GM21723 (cell line): Measurements from ENCODE around the gene ZNF641.

Experiments
- ATAC-seq: cut with Tn5 transposase; IDR thresholded peaks from one replicate; pipeline ENCODE4 v1.9.1; 2021; ENCODE audit warnings: mild to moderate bottlenecking, moderate library complexity; ENCODE audit not compliant: unreplicated experiment

ZNF641 gene

GRCh38 chr12:48350249-48351021 is at the start of gene ZNF641:
Gene ZNF641 (minus strand): TSS chr12:48350919. CDS start chr12:48348090, 2,829 bp downstream.
- ATAC-seq, result peak; percentile 88

- no peak for ATAC-seq
Measured at GRCh38 chr12:48390026-48390425, 39.3 kb upstream of the ZNF641 start.

GRCh38 chr12:48389409-48389808 is 38.7 kb upstream of the ZNF641 start:
- no peak for ATAC-seq

DNA sequence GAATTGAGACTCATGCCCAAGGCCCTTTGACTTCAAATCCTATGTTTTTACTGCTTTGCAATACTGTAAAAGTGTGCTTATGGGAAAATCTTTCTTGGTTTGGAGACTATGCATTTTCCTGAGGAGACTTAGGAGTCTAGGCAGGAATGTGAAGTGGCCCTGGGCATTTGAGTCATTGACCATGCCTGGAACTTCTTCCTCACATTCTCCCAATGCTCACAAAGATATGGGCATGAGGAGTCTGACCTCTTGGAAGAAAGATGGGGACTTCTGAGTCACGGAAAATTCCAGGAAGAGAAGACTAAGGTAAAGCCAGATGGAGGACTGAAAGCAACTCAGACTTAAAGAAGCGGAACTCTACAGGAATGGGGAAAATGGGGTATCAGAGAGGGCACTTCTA is 38.2 kb upstream of the ZNF641 start:
- no peak for ATAC-seq

DNA sequence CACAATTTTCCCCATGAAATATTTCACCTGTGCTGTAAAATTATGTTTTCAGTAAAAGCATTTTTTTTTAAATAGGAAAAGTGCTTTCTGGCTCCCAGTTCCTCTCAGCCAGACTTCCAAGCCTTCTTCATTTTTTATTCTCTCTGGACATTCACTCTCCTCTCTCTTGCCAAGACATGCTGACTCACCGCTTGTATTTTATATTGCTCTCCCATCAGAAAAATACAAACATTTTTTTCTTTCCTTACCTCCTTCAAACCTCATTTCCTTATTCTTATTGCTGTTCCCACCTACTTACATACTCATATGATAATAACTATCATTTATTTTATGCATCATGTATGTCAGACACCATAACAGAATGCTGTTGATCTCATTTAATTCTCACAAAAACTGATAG is 37.7 kb upstream of the ZNF641 start:
- no peak for ATAC-seq

DNA sequence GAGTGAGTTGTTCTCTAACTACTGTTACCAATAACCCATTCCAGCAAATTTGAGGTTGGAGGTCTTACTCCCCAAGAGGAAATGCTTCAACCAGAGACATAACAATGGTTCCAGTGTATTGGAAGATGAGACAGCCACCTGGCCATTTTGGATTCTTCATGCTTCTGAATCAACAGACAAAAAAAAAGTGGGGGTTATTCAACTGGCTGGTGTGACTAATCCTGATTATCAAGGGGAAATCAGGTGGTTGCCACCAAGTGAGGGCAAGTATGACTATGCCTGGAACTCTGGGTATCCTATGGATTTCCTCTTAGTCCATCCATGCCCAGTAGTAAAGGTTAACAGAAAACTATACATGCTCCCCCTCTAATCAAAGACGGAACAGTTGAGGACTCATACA is 29.9 kb upstream of the ZNF641 start:
- no peak for ATAC-seq

DNA sequence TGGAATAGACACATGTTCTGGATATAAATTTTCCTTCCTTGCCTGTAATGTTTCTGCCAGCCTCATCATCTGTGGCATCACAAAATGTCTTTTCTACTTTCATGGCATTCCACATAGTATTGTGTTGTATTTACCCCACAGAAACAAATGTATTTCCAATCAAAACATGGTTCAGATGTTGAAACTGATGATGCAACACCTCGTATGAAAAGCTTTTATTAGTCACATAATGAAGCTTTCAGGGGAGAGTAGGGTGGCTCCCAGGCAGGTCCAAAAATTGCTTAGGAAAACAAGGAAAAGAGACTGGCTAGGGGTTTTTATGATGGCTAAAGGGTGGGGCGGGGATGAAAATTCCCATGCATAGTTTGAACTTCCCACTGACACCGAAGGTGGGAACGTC is 29.1 kb upstream of the ZNF641 start:
- ATAC-seq, result no peak

DNA sequence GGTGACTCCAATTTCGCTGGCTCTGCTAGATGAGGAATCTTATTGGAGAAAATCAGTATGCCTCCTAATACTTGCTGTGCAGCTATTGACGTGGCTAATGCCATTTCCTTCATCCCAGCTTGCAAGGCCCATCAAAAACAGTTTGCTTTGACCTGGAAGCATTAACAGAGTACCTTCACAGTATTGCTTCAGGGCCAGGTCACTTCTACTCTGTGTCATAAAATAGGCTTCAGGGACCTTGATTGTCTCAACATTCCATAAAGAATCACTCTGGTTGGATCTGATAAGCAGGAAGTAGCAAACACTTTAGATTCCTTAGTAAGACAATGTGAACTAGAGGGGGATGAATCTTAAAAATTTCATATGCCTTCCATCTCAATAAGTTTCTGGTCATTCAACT is 26.9 kb upstream of the ZNF641 start:
- ATAC-seq, result no peak

DNA sequence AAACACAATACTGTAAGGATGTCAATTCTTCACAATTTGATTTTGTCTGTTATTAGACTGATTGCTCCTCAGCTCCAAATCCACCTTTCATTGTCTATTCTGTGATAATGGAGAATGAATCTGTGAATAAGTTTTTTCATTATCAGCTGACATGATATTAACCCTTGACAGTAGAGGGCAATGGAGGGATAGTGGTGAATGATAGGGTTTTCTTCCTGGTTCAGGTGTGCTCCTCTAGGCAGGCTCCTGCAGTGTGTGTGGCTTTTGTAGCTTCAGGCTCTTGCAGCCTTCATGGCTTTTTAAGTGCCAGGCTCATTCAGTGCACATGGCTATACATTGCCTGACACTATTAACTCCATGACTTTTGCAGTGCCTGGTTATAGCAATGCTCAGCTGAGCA is 23.4 kb upstream of the ZNF641 start:
- no peak for ATAC-seq

GRCh38 chr12:48366131-48366530 is 15.4 kb upstream of the ZNF641 start:
- no peak for ATAC-seq

DNA sequence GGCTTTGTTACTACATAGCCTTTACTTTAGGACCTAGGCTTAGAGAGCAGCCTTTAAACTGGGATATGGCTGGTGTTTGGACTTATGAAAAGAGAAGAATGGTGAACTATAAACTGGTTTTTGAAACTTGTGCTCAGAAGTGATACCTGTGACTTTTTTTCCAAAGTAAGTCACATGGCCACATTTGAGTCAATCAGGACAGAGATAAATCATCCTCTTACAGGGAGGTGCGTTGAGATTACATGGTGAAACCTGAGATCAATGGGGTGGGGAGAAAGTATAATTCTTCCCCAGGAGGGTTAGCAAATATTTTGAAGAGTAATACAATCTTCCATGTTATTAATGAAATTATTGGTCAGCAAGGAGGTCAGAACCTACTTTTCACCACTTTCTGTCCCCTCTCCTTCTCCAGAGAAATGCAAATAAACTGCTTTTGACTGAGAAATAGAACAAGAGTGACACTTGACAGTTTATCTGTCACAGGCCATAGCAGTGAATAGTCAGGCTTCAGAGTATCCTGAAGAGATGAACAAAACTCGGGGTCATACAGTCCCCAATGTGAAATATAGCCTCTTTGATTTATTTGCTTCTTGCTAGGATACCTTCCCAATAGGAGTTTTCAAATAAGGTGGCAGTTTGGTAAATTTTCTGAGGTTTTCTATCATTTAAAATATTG is 11.1 kb upstream of the ZNF641 start:
- ATAC-seq, result no peak

GRCh38 chr12:48358937-48359513 is 8.3 kb upstream of the ZNF641 start:
- ATAC-seq, result no peak

DNA sequence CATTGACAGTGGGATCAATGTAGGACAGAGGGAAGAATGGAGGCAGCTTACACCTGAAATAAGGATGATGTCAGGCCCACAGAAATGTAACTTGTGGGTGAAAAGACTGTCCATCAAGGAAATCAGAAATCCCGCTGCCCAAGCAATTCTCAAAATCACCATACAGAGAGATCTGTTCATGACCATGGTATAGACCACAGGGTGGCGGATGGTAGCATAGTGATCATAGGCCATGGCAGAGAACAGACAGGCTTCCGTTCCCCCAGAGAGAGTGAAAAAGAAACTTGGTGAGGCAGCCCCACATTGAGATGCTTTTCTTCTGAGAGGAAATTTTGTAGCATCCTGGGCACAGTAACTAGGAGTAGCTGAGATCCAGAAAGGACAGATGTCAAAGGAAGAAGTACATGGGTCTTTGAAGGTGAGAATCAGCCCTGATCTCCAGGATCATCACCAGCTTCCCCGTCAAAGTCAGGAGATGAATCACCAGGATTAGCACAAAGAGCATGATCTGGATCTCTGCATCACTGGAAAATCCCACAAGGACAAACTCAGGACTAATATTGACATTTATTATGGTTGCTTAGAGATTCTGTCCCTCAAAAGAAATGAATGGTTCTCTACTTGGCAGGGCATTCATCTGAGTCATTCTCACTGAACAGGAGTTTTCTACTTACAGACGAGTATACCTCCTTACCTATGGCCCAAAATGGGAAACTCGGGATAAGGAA is 5.5 kb upstream of the ZNF641 start:
- ATAC-seq, result no peak

DNA sequence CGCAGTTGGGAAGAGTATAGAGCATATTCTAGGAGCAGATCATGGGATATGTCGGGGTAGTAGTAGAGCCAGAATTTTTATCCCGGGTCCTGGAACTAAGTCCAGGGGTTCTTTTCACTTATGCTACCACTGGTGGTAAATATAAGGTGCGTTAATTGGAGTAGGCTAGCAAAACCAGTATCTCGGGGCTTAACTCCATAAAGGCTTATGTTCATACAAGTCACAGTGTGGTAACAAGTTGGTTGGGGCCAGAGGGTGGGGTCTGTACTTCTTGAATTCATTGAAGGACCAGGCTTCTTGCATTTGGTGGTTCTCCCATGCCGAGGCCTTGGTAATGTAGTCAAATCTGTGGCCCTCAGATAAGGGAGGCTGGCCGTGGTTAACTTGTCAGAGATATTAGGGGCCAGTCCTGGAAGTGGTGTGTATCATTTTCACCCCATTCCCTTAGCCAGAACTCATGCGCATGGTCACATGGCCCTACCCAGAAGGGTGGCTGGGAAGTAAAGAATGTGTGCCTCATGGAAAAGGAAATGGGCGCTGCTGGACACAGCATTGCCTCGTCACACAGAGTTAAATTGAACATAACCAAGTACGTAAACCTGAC is 1.5 kb upstream of the ZNF641 start:
- ATAC-seq, result no peak

- peak; percentile 53 for ATAC-seq
Measured at GRCh38 chr12:48351022-48351708, 446 bp upstream of the ZNF641 start.

DNA sequence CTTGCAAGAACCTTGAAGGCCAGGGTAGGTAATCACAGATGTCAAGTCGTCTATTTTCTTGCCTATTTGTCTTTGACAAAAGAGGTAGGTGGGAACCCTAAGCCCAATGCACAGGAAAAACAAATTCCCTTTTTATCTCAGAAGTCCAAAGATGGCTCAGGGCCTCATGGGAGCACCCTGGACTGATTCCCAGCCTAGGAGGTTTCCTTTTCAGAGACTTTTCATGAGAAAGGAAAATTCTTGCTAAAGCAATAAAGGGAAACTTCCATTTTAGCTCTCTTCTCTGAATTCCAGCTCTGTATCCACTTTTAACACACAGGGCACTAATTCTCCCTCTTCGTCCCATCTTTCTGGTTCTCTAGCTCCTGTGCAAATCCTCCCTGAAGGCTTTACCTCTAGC is 1.2 kb downstream of the ZNF641 start:
- ATAC-seq, result no peak

- ATAC-seq, result no peak
Measured at GRCh38 chr12:48342980-48343379, 7.7 kb downstream of the ZNF641 start.

- ATAC-seq, result no peak
Measured at GRCh38 chr12:48340943-48341342, 9.8 kb downstream of the ZNF641 start.

GRCh38 chr12:48339442-48340117 is 11.1 kb downstream of the ZNF641 start:
- no peak for ATAC-seq

DNA sequence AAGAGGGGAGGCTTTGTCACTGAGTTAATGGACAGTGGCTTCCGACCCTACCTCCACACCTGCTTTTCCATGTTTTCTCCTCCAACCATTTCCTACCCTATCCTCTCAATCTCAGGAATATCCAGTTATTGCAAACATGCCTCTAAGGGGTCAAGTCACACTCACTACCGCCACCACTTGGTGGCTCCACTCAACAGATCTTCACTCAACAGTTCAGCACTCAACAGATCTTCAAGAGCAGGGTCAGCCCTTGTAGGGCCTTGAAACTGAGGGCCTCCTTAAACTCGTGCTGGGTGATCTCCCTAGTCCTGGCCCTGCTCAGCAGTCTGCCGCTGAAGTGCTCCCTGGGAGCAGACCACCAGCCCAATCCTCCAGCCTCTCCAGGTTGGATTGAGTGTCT is 14.2 kb downstream of the ZNF641 start:
- ATAC-seq, result no peak
